ENCODE data around the gene FRMD3.
"Not testable (repeated sequence)": the region's sequence is repeated elsewhere in the genome, so short reads cannot be mapped to it uniquely, and the experiment has no call there.

Gene FRMD3

GRCh38 chr9:83526211-83526610 lies 12.0 kb downstream of the FRMD3 start:
- no peak for DNase-seq (ENCODE audit: low read depth, low spot score)
- no peak overlapping the region for H3K27ac ChIP-seq

- no peak overlapping the region for H3K27ac ChIP-seq
- DNase-seq (ENCODE audit: low read depth, low spot score), result no peak
These were observed 14.5 kb downstream of the FRMD3 start for GRCh38 chr9:83523684-83524083.

GRCh38 chr9:83521411-83521810 lies 16.8 kb downstream of the FRMD3 start:
- no peak for DNase-seq (ENCODE audit: low read depth, low spot score)

GRCh38 chr9:83521011-83521410 lies 17.2 kb downstream of the FRMD3 start:
- no peak overlapping the region for H3K27ac ChIP-seq
- DNase-seq (ENCODE audit: low read depth, low spot score), result no peak

More at GRCh38 chr9:83521411-83521810, 16.8 kb downstream of the FRMD3 start:
- no peak overlapping the region for H3K27ac ChIP-seq

GRCh38 chr9:83520292-83520691 lies 17.9 kb downstream of the FRMD3 start:
- DNase-seq (ENCODE audit: low read depth, low spot score), result no peak
- no peak overlapping the region for H3K27ac ChIP-seq

GRCh38 chr9:83517980-83518379 lies 20.2 kb downstream of the FRMD3 start:
- DNase-seq (ENCODE audit: low read depth, low spot score); H3K27ac ChIP-seq: not testable (repeated sequence)

GRCh38 chr9:83514767-83515166 lies 23.4 kb downstream of the FRMD3 start:
- no peak overlapping the region for H3K27ac ChIP-seq
- no peak for DNase-seq (ENCODE audit: low read depth, low spot score)

GRCh38 chr9:83512621-83513020 lies 25.6 kb downstream of the FRMD3 start:
- no peak for DNase-seq (ENCODE audit: low read depth, low spot score)

GRCh38 chr9:83511051-83511450 lies 27.1 kb downstream of the FRMD3 start:
- peak overlapping the region; percentile 16 for H3K27ac ChIP-seq
- peak; percentile 37 for DNase-seq (ENCODE audit: low read depth, low spot score)

More at GRCh38 chr9:83512621-83513020, 25.6 kb downstream of the FRMD3 start:
- H3K27ac ChIP-seq, result no peak overlapping the region

GRCh38 chr9:83509402-83509801 lies 28.8 kb downstream of the FRMD3 start:
- DNase-seq (ENCODE audit: low read depth, low spot score), result no peak
- H3K27ac ChIP-seq, result no peak overlapping the region

GRCh38 chr9:83508067-83508466 lies 30.1 kb downstream of the FRMD3 start:
- H3K27ac ChIP-seq, result no peak overlapping the region
- no peak for DNase-seq (ENCODE audit: low read depth, low spot score)

GRCh38 chr9:83505282-83505681 lies 32.9 kb downstream of the FRMD3 start:
- DNase-seq (ENCODE audit: low read depth, low spot score), result no peak
- H3K27ac ChIP-seq, result no peak overlapping the region

- H3K27ac ChIP-seq, result no peak overlapping the region
- no peak for DNase-seq (ENCODE audit: low read depth, low spot score)
These were observed 34.3 kb downstream of the FRMD3 start for GRCh38 chr9:83503866-83504265.

GRCh38 chr9:83501565-83501964 lies 36.6 kb downstream of the FRMD3 start:
- H3K27ac ChIP-seq, result no peak overlapping the region
- no peak for DNase-seq (ENCODE audit: low read depth, low spot score)

- no peak for DNase-seq (ENCODE audit: low read depth, low spot score)
- no peak overlapping the region for H3K27ac ChIP-seq
These were observed 40.8 kb downstream of the FRMD3 start for GRCh38 chr9:83497441-83497840.

- DNase-seq (ENCODE audit: low read depth, low spot score), result no peak
- H3K27ac ChIP-seq, result no peak overlapping the region
These were observed 46.2 kb downstream of the FRMD3 start for GRCh38 chr9:83491995-83492394.

GRCh38 chr9:83491413-83491812 lies 46.8 kb downstream of the FRMD3 start:
- DNase-seq (ENCODE audit: low read depth, low spot score), result no peak
- H3K27ac ChIP-seq, result no peak overlapping the region

- DNase-seq (ENCODE audit: low read depth, low spot score), result no peak
- H3K27ac ChIP-seq, result no peak overlapping the region
These were observed 48.2 kb downstream of the FRMD3 start for GRCh38 chr9:83489961-83490360.

- H3K27ac ChIP-seq, result no peak overlapping the region
- DNase-seq (ENCODE audit: low read depth, low spot score), result no peak
These were observed 53.2 kb downstream of the FRMD3 start for GRCh38 chr9:83484990-83485389.

- DNase-seq (ENCODE audit: low read depth, low spot score), result no peak
- H3K27ac ChIP-seq, result no peak overlapping the region
These were observed 55.0 kb downstream of the FRMD3 start for GRCh38 chr9:83483223-83483622.

GRCh38 chr9:83479765-83480164 lies 58.4 kb downstream of the FRMD3 start:
- H3K27ac ChIP-seq, result no peak overlapping the region
- DNase-seq (ENCODE audit: low read depth, low spot score), result no peak

GRCh38 chr9:83477571-83477970 lies 60.6 kb downstream of the FRMD3 start:
- H3K27ac ChIP-seq, result no peak overlapping the region
- DNase-seq (ENCODE audit: low read depth, low spot score), result no peak

- H3K27ac ChIP-seq, result no peak overlapping the region
- DNase-seq (ENCODE audit: low read depth, low spot score), result no peak
These were observed 61.1 kb downstream of the FRMD3 start for GRCh38 chr9:83477120-83477519.

Data from epithelial cell of prostate (primary cell).